ENCODE measurements around the gene AP3B1.

Gene AP3B1

DNA sequence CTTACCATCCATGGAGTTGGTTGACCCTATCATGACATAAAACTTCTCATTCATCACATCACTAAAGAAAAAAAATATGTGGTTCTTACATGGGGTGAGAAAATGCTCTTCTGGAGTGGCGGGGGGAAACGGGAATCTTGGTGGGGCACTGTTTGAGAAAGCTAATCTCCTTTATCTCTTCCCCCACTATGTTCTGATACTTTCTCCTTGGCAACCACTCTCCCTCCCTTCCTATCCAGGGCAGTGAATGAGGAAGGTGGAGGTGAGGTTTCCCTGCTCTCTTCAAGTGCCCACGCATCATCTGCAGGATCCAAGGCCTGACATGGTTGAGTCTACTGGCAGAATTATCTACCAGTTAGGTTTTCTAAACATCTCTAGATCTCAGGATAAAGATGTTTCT, 297.6 kb downstream of the AP3B1 start:
- no peak for DNase-seq

DNA sequence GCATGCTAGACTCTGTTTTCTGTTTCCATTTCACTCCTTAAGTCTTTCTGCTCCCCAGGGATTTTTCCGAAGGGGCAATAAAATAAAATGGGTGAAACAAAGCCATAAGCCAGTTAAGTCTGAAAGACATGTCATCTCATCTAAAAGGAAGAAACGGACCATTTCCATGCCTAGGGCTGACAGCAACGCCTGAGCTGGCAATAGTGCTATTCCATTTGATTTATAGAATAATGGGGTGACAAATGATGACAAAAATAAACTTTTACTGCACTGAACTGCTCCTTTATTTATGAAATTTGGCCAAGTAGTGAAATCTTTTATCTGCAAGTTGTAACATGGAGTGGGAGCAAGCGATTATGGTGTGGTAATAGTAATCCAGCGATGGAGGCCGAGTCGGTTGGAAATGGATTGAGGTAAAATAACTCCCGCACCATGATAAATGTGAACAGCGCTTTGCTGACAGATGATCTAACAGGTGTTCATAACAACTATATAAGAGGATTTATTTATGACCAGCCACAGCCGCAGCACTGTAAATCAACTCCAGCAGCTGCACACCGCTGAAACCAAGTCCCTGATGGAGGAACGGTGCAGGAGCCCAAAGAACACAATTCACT, 298.6 kb downstream of the AP3B1 start:
- no peak for DNase-seq

DNA sequence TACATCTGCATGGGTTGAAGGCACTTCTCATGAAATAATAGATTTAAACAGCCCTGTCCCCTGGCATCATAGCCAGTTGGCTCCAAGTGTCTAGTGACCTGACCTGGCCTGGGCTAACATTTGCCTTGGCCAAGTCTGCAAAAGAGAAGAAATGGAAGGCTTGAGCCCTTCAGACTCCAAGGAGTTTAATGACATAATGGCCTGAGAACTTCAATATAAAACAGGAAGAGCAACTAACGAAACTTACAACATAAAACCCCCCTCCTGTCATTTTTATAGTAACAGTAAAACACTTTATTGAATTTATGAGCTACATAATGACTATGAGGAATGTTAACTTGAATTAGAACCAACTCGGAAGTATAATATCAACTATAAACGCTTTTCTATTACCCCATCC, 299.6 kb downstream of the AP3B1 start:
- DNase-seq = no peak

DNA sequence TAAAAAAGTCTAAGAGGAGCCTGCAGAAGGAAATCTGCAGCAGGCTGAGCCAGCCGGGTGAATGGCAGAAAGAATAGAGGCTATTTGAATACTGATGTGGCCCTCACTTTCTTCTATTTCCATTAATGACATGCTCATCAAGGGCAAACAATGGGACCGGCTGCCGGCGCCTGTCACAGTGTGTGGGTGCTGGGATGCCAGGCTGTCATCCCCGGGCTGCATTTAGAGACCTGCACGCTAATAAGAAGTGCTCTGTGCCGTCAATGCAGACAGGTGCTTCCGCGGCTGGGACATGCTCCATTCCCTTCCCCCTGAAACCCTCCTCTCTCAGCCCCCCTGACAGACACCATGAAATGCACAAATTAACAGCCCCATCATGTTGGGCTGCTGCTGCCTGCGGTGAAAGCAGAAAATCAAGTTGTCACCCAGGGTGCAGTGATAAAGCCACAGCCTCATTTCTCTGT, 300.6 kb downstream of the AP3B1 start:
- DNase-seq = no peak

DNA sequence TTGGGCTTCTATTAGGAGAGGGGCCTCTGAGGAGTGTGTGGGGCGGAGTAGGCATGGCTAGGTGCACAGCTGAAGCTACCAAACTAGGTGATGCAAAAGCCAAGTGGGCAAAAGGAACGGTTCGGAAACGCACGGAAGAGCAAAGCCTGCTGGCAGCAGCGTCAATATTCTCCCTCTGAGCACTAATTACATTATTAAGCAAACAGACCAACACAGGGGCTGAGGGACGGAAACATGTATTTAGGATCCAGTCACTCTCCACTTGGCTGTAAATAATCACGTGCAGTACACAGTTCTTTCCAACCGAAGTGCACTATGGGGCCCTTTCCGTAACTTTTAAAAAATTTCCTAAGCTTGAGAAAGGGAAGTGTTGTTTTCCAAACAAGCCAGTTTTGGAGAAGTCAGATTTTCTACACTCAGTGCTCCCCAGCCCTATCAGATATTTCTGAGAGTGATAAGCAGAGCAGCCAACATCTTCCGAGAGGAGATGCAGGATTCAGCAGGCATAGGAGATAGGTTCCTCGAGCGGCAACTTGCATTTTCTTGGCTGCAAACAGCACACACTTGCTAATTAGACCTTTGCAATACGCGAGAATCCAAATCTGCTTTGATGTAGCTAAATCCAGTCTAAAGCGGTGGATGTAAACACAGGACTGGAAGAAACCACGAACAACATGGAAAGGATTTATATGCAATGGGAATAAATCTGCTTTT, 301.2 kb downstream of the AP3B1 start:
- DNase-seq = no peak

DNA sequence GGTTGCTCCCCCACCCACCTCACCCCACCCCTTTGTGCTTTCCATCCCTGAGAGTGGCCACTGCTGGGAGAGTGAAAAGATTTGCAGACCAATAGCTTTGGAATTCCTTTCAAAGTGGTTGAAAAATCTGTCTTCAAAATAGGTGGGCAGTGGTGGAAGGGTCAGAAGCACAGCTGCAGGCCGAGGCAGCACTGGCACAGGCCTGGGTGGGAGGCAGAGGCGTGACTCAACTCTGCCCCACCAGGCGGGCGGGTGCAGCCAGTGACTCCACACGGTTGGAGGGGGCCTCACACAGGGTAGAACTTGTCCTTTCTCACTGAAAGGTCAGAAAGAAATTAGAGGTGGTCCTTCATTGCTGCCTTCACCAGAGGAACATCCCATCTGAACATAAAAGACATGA, 303.4 kb downstream of the AP3B1 start:
- no peak for DNase-seq

DNA sequence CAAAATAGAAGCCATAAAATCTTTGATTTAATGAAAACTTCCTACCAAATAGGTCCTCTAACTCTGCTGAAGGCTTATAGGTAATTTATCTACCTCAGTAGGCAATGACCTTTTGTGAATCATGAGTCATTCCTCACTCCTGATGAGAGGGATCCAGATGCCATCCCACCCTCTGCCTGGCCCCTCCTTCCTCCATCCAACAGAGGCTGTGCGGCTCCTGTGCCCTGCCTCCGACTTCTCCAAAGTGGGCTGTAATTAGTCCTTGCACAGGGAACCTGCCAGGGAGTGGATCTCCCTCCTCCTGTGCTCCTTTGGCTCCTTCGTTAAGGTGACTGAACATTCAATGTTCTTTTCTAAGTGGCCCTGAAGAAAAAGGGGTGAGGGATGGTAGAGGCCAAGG, 304.5 kb downstream of the AP3B1 start:
- DNase-seq = no peak

DNA sequence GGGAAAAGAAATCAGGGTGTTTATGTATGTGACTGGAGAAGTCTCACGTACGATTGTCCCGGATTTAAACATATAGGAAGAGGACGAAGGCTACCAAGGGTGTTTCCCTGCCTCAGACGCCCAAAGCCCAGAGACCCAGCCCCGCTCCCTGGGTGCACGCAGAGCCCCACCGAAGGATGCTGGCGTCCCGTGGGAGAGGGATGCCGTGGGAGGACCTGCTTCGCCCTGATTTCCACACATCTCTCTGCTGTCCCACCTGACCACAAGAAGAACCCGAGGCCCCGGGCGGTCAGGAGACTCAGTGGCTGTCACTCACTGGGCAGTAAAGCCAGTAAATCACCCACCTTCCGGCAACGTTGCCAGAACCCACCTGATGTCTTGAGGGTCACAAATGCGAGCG, 306.5 kb downstream of the AP3B1 start:
- no peak for DNase-seq

DNA sequence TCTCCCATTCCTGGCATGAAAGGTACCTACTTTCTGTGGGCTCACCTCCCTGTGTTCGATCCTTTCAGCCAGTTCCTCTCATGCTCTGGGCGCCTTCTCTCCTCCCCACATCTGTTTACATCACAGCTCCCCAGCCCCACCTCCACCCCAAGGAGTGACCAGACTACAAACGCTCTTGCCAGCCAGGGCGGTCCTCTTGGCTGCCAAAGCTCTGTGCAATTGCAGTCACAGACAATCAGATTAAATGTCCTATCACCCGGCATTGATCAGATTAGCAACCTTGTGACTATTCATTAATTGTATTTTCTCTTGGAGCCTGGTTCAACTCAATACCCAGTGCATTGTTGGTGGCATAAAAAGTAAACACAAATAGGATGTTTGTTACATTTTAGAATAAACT, 307.2 kb downstream of the AP3B1 start:
- DNase-seq = no peak

DNA sequence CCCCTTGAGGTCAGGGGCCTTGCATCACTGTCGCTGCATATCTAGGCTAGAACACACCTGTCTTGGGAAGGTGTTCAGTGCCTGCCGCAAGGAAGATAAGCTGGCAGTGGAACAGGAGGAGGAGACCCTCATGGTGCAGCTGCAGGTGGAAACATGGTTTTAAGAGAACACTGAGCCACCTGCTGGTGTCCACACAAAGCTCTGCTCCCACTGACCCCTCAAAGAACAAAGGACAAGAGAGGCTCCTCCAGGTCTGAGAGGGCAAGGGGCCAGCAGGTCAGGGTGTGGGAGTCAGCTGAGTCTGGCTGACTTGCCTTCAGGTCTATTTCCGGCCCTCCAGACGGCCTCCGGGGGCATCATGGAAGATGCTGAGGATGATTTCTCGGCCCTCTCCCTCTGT, 308.2 kb downstream of the AP3B1 start:
- DNase-seq = no peak

DNA sequence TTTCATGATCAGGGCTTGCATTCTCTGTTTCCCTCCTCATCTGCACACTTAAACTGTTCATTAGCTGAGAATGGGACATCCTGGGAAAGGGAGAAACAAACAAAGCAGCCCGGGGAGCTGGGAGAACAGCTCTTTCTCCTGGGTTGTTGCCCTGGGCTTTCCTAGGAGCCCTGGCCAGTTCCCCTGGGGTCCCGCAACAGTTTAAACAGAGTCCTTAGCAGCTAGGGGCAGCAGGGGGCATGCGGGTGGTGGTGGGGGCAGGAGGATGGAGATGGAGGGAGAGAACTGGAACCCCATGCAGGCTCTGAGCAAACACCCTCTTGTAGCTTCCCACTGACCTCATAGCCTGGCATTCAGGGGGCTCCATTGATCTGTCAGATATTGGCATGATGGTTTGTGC, 309.3 kb downstream of the AP3B1 start:
- DNase-seq = no peak

DNA sequence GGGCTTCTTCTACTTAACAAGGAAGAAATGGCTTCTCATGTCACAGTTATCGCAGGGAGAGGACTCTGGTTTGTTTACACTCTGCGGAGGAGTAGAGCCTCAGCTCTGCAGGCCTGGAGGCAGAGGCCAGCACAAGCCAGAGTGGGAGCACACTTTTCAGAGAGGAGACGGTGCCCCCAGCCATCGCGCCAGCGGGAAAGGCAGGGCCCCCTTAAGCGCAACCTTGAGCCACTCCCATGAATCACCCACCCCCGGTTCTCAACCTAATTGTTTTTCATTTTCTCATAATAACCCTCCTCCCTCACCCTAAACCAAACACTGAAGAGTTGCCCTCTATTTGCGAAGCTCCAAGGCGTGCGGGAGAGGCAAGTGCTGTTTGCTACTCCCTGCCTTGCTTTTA, 309.9 kb downstream of the AP3B1 start:
- no peak for DNase-seq

DNA sequence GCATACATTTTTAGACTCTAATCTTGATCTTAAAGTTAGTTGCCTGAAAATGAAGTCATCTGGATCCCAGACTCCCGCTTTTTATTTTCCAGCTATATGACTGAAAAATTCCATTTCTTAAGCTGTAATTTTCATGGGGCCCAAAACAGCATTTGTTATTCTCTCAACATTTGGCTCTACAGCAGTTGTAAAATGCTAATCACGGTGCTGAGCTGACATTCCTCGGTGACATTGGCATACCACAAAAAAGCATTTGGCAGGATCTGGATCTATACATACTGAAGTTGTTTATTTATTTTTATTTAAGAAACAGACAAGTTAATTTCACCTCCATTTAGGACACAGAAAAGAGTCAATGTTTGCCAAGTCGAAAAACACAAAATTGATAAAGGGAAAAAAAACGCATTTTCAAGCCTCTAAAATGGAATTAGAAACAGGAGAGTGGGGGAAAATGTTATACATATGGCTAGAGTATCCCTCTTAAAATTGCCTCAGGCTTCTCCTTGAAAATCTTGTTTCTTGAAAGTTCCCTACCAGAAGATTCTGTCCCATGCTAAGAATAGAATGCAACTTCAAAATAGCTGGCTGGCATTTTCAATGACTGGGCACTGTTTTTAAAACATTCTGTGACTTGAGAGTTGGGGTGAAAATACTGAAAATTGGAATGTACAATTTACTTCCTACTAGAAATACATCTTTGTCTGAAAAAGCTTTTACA, 310.9 kb downstream of the AP3B1 start:
- no peak for DNase-seq

DNA sequence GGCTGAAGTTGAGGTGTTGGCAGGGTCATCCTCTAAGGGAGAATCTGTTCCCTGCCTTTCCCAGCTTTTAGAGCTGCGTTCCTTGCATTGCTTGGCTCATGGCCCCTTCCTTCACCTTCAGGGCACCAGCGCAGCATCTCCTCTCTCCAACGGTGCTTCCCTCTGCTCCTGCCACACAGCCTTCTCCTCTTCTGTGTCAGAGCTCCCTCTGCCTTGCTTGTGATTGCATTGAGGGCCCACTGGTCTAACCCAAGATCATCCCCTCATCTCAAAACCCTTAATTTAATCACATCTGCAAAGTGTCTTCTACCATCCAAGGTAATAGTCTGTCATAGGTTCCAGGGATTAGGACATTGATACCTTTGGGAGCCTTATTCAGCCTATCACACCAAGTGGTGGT, 312.7 kb downstream of the AP3B1 start:
- DNase-seq = no peak

DNA sequence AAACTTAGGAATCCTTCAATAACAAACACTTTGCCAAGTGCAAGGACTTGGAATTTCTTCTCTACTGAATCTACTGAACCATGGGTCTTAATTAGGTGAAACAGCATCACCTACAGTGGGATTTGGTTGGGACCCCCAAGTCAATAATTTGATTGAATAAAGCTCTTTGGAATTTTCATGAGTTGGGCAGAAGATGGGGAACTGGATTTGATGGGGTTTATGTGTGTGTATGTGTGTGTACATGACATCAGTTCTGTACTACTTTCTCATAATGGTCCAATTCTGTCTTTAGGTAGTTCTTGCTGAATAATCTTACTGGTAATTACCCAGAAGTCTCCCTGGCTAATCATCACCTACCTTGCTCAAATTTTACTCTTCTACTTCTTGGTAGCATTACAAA, 319.9 kb downstream of the AP3B1 start:
- DNase-seq = no peak

DNA sequence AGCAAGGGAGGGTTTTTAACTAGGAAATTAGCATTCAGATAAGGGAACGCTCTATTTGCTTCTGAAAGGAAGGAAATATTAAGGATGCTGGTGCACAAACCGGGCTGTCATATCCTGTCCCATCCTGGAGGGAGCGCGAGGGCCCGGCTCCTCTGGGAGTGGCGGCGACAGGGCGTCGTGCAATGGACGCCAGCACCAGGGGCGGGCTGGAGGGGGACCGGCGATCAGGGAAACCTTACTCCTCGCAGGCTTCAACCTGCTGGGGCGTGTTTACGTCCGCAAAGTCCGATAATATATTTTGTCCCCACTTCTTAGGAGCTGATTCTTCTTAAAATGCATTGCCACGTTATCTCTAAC, 321.3 kb downstream of the AP3B1 start:
- DNase-seq = no peak

DNA sequence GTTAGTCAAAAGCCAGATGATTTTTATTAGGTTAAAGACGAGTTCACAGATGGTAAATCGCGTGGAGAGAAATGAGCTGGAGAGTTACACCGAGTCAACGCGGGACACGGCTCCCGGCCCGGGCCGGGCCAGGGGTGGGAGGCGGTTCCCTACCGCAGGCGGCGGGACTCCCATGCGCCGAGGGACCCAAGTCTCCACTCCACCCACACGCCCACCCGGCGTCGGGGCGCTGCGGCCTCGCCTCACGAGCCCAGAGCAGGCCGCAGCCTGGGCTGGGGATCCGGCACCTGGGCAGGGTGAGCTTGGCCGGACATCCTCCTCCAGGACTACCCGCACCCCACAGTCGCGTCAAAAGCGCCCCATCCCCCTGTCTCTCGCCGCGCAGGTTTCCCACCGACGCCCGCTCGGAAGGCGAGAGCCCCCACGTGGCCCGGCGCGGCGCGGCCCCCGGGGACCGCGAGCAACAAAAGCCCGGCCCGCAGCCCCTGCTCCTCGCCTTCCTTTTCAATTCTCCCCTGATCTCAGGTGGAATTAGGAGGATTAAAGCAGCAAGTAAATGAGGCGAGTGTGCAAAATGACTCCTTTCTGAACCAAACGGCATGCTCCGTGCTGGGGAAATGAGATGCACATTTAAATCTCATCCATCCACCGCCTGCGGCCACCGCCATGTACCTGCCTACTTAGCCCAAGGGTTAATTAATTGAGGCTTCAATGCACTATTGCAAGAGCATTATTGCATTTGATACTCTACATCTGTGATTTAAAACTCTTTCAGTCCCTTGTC, 321.8 kb downstream of the AP3B1 start:
- DNase-seq = peak in 1 of 4 experiments; percentile 9

DNA sequence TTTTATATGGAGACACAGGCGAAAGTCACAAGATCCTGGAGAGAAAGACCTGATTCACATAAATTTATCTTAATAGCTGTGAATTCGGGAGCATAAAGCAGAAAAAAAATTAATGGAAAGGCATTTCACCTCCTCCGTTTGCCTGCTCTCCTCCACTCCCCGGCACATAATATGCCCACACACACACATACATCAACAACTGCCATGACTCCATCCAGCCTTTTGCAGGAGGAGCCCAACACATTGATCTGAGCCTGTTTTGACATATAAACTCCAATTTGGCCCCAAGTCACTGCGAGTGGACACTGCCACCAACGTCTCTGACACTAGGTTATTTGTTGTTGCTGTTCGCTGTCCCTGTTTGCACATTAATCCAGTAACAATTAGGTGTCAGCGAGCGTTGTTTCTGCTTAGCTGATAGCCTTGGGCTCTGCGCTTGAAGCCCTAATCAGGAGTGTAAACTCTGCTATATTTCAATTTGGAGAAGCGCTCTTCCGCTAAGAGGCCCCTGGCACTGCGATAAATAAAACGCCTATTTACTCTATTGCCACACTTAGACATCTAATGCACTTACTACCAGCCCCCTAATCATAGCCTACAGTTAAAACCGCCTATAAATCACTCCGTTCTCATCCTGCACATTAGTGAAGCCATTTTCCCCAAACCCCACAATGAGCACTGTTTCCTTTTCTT, 322.6 kb downstream of the AP3B1 start:
- no peak for DNase-seq

DNA sequence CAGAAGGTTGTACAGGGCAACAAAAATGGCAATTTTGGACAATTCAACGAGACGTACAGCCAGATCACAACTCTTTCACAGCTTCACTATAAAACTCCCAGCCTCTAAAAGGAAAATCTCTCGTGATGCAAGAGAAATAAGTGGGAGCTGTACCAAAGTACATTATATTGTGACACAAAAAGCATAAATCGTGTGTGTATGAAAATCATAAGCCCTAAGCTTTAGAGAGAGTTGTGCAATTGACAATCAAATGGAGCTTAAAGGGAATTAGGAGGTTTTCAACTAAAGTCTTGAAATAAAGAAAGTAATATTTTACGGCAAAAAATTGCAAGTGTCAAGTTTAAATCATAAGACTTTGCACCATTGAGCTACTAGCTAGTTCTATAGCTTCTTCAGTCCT, 323.6 kb downstream of the AP3B1 start:
- no peak for DNase-seq

DNA sequence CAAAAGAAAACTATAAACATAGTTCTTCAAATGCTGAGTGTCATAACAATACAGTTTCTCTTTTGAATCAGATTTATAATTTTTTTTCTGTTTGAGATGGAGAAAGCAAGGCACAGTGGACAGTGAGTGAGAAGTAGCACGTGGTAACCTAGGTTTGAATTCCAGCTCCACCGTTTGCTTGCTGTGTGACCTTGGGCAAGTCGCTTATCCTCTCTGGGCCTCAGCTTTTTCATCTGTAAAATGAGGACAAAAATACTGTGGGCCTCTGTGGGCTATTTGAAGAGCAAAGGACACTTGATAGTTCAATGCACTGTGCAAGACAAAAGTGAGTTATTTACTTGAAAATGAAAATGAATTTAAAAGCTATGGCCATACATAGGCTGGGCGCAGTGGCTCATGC, 330.7 kb downstream of the AP3B1 start:
- no peak for DNase-seq

DNA sequence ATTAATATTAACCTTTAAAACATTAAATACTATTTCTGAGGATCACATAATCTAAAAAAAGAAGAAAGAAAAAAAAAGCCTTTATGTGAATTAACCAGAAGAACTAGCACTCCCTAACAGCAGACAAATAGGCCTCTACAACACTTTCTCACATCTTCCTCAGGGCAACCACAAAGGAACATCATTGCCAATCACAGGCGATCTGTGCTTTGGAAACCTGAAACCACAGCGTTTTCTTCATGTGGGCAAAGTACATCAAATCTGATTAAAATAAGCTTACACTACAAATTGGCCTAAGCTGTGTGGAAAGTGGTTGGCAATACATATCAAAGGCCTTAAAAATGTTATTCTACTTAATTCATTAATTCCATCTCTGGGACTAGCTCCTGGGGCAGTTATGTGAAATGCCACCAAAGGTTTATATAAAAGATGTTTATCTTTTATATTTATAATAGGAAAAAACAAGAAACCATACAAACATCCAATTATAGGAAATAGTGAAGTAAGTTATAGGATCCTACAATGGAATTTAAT, 333.6 kb downstream of the AP3B1 start:
- DNase-seq = no peak

DNA sequence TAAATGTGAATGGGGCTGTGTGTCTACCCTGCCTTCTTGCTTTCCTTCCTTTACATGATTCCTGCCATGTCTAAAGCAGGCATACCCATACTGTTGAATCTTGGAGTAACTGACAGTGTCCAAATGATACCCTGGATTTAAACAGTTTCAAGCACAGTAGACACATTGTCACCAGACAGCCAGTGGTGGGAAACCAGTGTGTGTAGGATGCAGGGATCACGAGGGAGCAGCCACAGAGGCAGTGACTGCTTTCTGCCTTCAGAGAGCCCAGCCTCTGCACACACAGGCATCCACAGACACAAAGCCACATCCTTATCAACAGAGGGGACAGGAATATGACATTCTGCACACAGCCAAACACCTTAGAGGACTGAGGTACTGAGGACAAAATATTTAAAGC, 334.2 kb downstream of the AP3B1 start:
- DNase-seq = no peak

Data from activated naive CD4-positive, alpha-beta T cell (primary cell).